GM23338 (cell line): Measurements from ENCODE around the gene KIAA0040.

Experiments
- CREB1 ChIP-seq: fragments of 250-450 bp; sonication (Bioruptor Pico); IDR thresholded peaks from 2 replicates; pipeline ENCODE4 v1.5.0; 2020; ENCODE audit warnings: low read depth, mild to moderate bottlenecking, moderate library complexity
- EZH2 ChIP-seq: fragments of 200-600 bp; sonication (generic); IDR thresholded peaks from one replicate; pipeline ENCODE4 v1.8.0; 2017; ENCODE audit warnings: antibody characterized with exemption, mild to moderate bottlenecking, low read depth; ENCODE audit not compliant: unreplicated experiment
- EZH2phosphoT487 ChIP-seq: fragments of 200-600 bp; sonication (generic); IDR thresholded peaks from one replicate; pipeline ENCODE4 v1.8.1; 2018; ENCODE audit warnings: antibody characterized with exemption; ENCODE audit not compliant: unreplicated experiment
- NANOG ChIP-seq: IDR thresholded peaks from 2 replicates; pipeline ENCODE4 v1.6.1; 2016; ENCODE audit warnings: antibody characterized with exemption, borderline replicate concordance
- POLR2AphosphoS5 ChIP-seq: IDR thresholded peaks from 2 replicates; pipeline ENCODE4 v1.6.1; 2016; ENCODE audit warnings: antibody characterized with exemption, low read depth
- TF ChIP-seq, protein P1 (sequence below), 2 experiments: fragments of 200-600 bp in 1 of 2; sonication (generic) in 1 of 2; conservative IDR thresholded peaks; 2 replicates each; pipeline versions ENCODE4 v1.5.1 to v1.6.1; 2016 to 2017; ENCODE audit warnings: antibody characterized with exemption in 2 of 2, low read depth in 2 of 2, mild to moderate bottlenecking in 2 of 2, moderate library complexity in 1 of 2
- TF ChIP-seq, protein P2 (sequence below): IDR thresholded peaks from one replicate; pipeline ENCODE4 v1.6.1; 2018; ENCODE audit warnings: antibody characterized with exemption; ENCODE audit not compliant: unreplicated experiment

- no peak for TF ChIP-seq POLR2AphosphoS5
- TF ChIP-seq EZH2: no peak
- no peak for TF ChIP-seq EZH2phosphoT487
- TF ChIP-seq, protein P1, sequence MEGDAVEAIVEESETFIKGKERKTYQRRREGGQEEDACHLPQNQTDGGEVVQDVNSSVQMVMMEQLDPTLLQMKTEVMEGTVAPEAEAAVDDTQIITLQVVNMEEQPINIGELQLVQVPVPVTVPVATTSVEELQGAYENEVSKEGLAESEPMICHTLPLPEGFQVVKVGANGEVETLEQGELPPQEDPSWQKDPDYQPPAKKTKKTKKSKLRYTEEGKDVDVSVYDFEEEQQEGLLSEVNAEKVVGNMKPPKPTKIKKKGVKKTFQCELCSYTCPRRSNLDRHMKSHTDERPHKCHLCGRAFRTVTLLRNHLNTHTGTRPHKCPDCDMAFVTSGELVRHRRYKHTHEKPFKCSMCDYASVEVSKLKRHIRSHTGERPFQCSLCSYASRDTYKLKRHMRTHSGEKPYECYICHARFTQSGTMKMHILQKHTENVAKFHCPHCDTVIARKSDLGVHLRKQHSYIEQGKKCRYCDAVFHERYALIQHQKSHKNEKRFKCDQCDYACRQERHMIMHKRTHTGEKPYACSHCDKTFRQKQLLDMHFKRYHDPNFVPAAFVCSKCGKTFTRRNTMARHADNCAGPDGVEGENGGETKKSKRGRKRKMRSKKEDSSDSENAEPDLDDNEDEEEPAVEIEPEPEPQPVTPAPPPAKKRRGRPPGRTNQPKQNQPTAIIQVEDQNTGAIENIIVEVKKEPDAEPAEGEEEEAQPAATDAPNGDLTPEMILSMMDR (conservative IDR thresholded peaks at IDR 0.05; ENCODE audit: low read depth in 2 of 2): no peak
- TF ChIP-seq, protein P2, sequence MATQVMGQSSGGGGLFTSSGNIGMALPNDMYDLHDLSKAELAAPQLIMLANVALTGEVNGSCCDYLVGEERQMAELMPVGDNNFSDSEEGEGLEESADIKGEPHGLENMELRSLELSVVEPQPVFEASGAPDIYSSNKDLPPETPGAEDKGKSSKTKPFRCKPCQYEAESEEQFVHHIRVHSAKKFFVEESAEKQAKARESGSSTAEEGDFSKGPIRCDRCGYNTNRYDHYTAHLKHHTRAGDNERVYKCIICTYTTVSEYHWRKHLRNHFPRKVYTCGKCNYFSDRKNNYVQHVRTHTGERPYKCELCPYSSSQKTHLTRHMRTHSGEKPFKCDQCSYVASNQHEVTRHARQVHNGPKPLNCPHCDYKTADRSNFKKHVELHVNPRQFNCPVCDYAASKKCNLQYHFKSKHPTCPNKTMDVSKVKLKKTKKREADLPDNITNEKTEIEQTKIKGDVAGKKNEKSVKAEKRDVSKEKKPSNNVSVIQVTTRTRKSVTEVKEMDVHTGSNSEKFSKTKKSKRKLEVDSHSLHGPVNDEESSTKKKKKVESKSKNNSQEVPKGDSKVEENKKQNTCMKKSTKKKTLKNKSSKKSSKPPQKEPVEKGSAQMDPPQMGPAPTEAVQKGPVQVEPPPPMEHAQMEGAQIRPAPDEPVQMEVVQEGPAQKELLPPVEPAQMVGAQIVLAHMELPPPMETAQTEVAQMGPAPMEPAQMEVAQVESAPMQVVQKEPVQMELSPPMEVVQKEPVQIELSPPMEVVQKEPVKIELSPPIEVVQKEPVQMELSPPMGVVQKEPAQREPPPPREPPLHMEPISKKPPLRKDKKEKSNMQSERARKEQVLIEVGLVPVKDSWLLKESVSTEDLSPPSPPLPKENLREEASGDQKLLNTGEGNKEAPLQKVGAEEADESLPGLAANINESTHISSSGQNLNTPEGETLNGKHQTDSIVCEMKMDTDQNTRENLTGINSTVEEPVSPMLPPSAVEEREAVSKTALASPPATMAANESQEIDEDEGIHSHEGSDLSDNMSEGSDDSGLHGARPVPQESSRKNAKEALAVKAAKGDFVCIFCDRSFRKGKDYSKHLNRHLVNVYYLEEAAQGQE: no peak
- no peak for TF ChIP-seq NANOG
- TF ChIP-seq CREB1: no peak
Measured at GRCh38 chr1:175186433-175187160, 6.0 kb downstream of the KIAA0040 start.
